ENCODE results near the gene AHCY.
"Not testable (repeated sequence)": the region's sequence is repeated elsewhere in the genome, so short reads cannot be mapped to it uniquely, and the experiment has no call there.

AHCY gene

DNA sequence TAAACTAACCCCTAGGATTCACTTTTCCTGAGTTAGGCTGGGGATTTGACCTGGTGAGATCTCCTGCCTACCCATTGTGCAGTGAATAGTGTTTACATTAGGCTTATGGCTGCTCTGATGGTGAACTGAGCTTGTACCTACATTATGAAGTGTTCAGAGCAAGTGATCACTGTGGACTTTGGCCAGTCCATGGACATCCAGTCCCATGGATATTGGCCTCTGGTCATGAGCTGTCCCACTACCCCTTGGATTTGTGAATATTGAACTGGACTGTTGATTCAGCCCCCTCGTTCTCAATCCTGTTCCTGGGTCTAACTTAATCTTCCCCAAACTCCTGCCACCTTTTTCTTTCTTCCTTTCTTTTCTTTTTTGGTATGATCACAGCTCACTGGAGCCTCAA, 48.2 kb downstream of the AHCY start:
- TF ChIP-seq, protein P1, sequence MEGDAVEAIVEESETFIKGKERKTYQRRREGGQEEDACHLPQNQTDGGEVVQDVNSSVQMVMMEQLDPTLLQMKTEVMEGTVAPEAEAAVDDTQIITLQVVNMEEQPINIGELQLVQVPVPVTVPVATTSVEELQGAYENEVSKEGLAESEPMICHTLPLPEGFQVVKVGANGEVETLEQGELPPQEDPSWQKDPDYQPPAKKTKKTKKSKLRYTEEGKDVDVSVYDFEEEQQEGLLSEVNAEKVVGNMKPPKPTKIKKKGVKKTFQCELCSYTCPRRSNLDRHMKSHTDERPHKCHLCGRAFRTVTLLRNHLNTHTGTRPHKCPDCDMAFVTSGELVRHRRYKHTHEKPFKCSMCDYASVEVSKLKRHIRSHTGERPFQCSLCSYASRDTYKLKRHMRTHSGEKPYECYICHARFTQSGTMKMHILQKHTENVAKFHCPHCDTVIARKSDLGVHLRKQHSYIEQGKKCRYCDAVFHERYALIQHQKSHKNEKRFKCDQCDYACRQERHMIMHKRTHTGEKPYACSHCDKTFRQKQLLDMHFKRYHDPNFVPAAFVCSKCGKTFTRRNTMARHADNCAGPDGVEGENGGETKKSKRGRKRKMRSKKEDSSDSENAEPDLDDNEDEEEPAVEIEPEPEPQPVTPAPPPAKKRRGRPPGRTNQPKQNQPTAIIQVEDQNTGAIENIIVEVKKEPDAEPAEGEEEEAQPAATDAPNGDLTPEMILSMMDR (IDR thresholded peaks at IDR 0.05; ENCODE audit: borderline replicate concordance, insufficient read depth, low read depth, low read length), result no peak
- H3K4me3 ChIP-seq (ENCODE audit: low read depth, low read length), result no peak overlapping the region

DNA sequence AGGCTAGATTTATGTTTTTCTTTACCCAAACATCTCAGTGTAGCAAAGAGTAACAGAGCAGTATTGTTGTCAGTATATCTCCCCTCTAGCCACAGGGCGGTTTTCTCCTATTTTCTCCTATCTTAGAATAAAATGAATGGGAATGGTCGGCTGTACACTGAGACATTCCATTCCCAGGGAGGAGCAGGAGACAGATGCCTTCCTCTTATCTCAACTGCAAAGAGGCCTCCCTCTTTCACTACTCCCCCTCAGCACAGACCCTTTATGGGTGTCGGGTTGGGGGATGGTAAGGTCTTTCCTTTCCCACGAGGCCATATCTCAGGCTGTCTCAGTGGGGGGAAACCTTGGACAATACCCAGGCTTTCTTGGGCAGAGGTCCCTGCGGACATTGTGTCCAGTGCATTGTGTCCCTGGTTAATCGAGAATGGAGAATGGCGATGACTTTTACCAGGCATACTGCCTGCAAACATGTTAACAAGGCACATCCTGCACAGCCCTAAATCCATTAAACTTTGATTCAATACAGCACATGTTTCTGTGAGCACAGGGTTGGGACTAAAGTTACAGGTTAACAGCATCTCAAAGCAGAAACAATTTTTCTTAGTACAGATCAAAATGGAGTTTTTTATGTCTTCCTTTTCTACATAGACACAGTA, 50.6 kb downstream of the AHCY start:
- H3K4me3 ChIP-seq (ENCODE audit: low read depth, low read length), result not testable (repeated sequence)

DNA sequence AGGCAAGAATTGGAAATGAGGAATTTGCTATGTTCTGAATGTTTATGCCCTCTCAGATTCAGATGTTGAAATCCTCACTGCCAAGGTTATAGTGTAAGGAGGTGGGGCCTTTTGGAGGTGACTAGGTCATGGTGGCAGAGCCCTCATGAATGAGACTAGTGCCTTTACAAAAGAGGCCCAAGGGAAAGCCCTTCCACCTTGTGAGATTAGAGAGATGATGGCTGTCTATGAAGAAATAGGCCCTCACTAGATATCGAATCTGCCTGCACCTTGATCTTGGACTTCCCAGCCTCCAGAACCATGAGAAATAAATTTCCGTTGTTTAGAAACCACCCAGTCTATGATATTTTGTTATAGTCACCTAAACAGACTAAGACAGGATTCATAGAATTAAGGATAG, 51.5 kb downstream of the AHCY start:
- no peak overlapping the region for H3K4me3 ChIP-seq (ENCODE audit: low read depth, low read length)
- TF ChIP-seq, protein P1 (IDR thresholded peaks at IDR 0.05; ENCODE audit: borderline replicate concordance, insufficient read depth, low read depth, low read length), result no peak

DNA sequence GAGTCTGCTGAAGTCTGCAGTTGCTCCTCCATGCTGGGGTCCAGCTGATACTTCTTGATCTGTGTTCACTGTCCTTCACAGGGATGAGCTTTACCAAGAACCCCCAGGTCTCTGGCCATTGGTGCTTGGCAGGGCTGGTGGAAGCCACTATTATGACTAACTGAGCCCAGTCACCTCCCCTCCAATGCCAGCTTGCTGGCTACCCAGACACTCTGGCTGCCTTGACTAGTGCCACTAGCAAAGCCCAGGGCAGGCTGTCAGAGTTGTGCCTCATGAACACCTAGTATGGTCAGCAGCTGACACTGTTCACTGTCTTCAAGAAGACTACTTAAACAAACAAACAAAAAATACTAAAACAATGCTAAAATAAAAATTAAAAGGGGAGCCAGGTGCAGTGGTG, 53.1 kb downstream of the AHCY start:
- no peak overlapping the region for H3K4me3 ChIP-seq (ENCODE audit: low read depth, low read length)
- TF ChIP-seq, protein P1 (IDR thresholded peaks at IDR 0.05; ENCODE audit: borderline replicate concordance, insufficient read depth, low read depth, low read length), result no peak

DNA sequence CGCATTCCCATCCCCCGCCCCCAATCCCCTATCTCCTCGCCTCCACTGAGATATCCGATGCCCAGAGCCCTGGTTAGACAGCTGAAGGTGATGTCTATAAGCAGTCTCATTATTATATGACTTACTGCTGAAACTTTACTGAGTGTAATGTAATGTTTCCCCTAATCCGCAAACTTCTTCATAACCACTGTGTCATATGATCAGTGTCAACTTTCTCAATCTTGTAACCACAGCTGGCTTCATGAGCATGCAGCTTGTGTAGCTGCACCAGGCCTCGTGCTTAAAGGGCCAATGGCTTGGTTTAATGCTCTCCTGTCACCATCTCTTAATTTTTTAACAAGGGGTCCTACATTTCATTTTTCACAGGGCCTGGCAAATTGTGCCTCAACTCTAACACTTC, 53.9 kb downstream of the AHCY start:
- H3K4me3 ChIP-seq (ENCODE audit: low read depth, low read length), result no peak overlapping the region
- TF ChIP-seq, protein P1 (IDR thresholded peaks at IDR 0.05; ENCODE audit: borderline replicate concordance, insufficient read depth, low read depth, low read length), result no peak

DNA sequence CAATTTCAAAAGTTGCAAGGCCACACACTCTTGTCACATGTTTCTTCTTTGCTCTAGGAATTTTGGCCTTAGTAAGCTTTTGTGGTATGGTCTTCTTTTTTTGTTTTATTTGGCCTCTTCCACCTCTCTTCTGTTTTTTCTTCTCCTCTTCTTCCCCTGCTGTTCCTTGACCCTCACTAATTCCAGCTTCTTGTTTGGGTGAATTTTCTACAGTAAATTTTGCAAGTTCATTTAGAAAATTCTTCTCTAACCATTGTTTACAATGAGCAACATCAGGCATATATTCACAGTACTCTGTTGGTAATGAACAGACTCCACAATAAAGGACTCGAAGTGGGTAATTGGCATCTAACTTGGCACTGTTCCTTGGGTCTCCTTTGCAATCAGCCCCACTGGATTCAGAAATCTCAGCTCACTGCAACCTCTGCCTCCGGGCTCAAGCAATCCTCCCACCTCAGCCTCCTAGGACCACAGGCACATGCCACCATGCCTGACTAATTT, 57.0 kb downstream of the AHCY start:
- TF ChIP-seq, protein P1 (IDR thresholded peaks at IDR 0.05; ENCODE audit: borderline replicate concordance, insufficient read depth, low read depth, low read length), result no peak
- no peak overlapping the region for H3K4me3 ChIP-seq (ENCODE audit: low read depth, low read length)

DNA sequence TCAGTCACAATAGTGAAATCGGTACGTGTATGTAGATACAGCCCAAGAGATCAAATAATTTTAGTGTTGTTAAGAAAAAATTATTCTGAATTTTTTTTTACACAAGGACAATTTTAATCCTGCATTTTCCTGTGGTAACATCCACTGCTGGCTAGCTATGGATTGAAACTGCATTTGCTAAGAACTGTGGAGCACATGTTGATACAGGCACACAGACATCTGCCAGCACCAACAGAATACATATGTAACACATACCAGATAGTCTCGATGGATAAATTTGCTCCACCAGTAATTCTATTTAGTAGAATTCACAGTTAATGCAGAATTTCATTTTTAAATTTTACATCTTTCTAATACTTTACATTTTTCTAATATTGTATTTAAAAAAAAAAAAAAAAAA, 59.8 kb downstream of the AHCY start:
- H3K4me3 ChIP-seq (ENCODE audit: low read depth, low read length), result no peak overlapping the region
- TF ChIP-seq, protein P1 (IDR thresholded peaks at IDR 0.05; ENCODE audit: borderline replicate concordance, insufficient read depth, low read depth, low read length), result no peak

All from GM12875 (cell line).